ENCODE data around the gene ASIC1.

Gene ASIC1

GRCh38 chr12:50120521-50120920 lies 63.1 kb downstream of the ASIC1 start:
- H3K4me3 ChIP-seq (ENCODE audit: low read depth, low read length), result no peak overlapping the region
- no peak for TF ChIP-seq CTCF (conservative IDR thresholded peaks at IDR 0.05; ENCODE audit: low read depth, low read length)
- no peak for DNase-seq (ENCODE audit: low read depth)

DNA sequence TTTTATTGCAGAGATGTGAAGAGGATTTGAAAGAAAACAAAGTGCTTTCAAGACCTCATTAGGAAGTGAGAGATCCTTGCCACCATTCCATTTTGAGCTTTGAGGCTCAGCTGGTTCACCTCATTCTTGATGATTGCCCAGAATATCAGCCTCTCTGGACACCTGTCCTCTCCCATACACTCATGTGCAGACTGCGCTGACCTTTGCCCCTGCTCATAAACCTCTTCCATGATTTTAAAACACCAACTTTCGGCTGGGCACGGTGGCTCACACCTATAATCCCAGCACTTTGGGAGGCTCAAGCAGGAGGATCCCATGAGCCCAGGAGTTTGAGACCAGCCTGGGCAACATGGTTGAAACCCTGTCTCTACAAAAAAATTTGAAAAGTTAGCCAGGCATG lies 63.6 kb downstream of the ASIC1 start:
- no peak for DNase-seq (ENCODE audit: low read depth)
- TF ChIP-seq CTCF (conservative IDR thresholded peaks at IDR 0.05; ENCODE audit: low read depth, low read length), result no peak
- no peak overlapping the region for H3K4me3 ChIP-seq (ENCODE audit: low read depth, low read length)

DNA sequence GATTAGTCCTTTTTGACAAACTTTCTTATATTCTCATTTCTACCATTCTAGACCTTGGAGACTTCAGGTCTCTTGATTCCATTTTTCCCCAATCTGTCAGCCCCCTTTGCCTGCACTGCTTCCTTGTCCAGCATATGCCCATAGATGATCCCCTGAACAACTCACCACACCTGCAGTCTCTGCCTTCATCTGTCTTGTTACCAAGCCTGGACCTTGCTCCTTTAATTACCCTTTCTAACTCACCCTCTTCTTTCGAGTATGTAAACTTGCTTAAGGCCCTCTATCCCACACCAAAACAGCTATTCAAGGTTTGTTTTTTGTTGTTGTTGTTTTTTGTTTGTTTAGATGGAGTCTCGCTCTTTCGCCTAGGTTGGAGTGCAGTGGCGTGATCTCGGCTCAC lies 64.2 kb downstream of the ASIC1 start:
- no peak for TF ChIP-seq CTCF (conservative IDR thresholded peaks at IDR 0.05; ENCODE audit: low read depth, low read length)
- DNase-seq (ENCODE audit: low read depth), result no peak
- H3K4me3 ChIP-seq (ENCODE audit: low read depth, low read length), result no peak overlapping the region

DNA sequence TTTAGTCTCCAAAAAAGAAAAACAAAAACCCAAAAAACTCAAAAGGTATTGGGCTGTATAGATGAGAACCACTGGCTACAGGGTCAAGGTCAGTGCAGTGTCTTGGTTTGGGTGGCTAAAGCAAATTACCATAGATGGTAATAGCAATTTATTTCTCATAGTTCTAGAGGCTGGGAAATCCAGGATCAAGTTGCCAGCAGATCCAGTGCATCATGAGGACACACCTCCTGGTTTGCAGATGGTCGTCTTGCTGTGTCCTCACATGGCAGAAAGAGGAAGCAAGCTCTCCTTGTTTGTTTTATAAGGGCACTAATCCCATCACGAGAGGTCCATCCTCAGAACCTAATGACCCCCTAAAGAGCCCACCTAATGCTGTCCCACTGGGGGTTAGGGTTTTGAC lies 65.8 kb downstream of the ASIC1 start:
- H3K4me3 ChIP-seq (ENCODE audit: low read depth, low read length), result no peak overlapping the region
- DNase-seq (ENCODE audit: low read depth), result no peak
- no peak for TF ChIP-seq CTCF (conservative IDR thresholded peaks at IDR 0.05; ENCODE audit: low read depth, low read length)

DNA sequence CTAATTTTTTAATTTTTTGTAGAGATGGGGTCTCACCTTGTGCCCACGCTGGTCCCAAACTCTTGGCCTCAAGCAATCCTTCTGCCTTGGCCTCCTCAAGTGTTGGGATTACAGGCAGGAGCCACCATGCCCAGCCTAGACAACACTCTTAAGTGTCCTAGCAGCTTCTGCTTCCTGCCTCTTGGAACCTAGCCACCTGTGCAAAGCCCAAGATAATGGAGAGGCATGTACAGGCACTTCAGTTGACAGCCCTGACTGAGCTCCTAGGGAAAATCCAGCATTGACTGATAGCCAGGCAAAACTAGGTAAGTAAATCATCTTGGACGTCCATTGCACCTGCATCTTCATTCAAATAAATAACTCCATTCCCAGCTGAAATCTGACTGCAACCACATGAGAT lies 70.2 kb downstream of the ASIC1 start:
- TF ChIP-seq CTCF (conservative IDR thresholded peaks at IDR 0.05; ENCODE audit: low read depth, low read length), result no peak
- no peak overlapping the region for H3K4me3 ChIP-seq (ENCODE audit: low read depth, low read length)
- no peak for DNase-seq (ENCODE audit: low read depth)

DNA sequence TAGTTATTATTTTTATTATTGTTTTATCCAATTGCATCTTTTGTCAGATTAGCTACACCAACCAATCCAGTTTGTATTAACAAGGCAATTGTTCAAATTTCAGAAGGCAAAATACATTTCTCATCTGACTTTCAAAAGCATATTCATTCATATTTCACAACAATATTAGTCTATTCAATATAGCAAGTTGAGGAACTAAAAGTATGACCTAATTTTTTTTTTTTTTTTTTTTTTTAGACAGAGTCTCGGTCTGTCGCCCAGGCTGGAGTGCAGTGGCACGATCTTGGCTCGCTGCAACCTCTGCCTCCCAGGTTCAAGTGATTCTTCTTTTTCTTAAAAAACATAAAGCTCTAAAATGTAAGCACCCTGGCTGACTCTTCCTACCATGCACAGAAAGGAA lies 71.9 kb downstream of the ASIC1 start:
- TF ChIP-seq CTCF (conservative IDR thresholded peaks at IDR 0.05; ENCODE audit: low read depth, low read length), result no peak
- no peak for DNase-seq (ENCODE audit: low read depth)
- no peak overlapping the region for H3K4me3 ChIP-seq (ENCODE audit: low read depth, low read length)

GRCh38 chr12:50132505-50133135 lies 75.2 kb downstream of the ASIC1 start:
- no peak overlapping the region for H3K4me3 ChIP-seq (ENCODE audit: low read depth, low read length)
- peak; percentile 43 for TF ChIP-seq CTCF (conservative IDR thresholded peaks at IDR 0.05; ENCODE audit: low read depth, low read length)
- peak; percentile 56 for DNase-seq (ENCODE audit: low read depth)
